ENCODE measurements around the gene TAS2R38.
A peak's percentile ranks its signal among the peaks of the same experiment; 100 is the strongest.

TAS2R38 gene

GRCh38 chr7:141979568-141979967 lies 6.0 kb upstream of the TAS2R38 start:
- no peak for DNase-seq (ENCODE audit: low read depth, low spot score)
- no peak overlapping the region for H3K4me3 ChIP-seq (ENCODE audit: low read depth, low read length)
- CTCF ChIA-PET = no interaction called here
- no peak for TF ChIP-seq CTCF (IDR thresholded peaks at IDR 0.05; ENCODE audit: insufficient read depth, low read length, missing control alignments)
- POLR2A ChIA-PET = no interaction called here

- no peak for TF ChIP-seq CTCF (IDR thresholded peaks at IDR 0.05; ENCODE audit: insufficient read depth, low read length, missing control alignments)
- H3K4me3 ChIP-seq (ENCODE audit: low read depth, low read length) = no peak overlapping the region
- ChIA-PET POLR2A (no interaction called here), CTCF (no interaction called here)
- no peak for DNase-seq (ENCODE audit: low read depth, low spot score)
Observed at GRCh38 chr7:141978351-141978750, 4.8 kb upstream of the TAS2R38 start.

GRCh38 chr7:141976524-141977245 lies 3.1 kb upstream of the TAS2R38 start:
- POLR2A ChIA-PET = no interaction called here
- no peak overlapping the region for H3K4me3 ChIP-seq (ENCODE audit: low read depth, low read length)
- CTCF ChIA-PET = interaction anchor here (0.6 to 3.7 kb wide), 9 partner anchors 11 to 506 kb away, joined by 3 to 17 read pairs (median 4); no protein-coding TSS in a partner anchor
- DNase-seq (ENCODE audit: low read depth, low spot score) = no peak
- no peak for TF ChIP-seq CTCF (IDR thresholded peaks at IDR 0.05; ENCODE audit: insufficient read depth, low read length, missing control alignments)

GRCh38 chr7:141975806-141976523 lies 2.4 kb upstream of the TAS2R38 start:
- TF ChIP-seq CTCF (IDR thresholded peaks at IDR 0.05; ENCODE audit: insufficient read depth, low read length, missing control alignments) = peak; percentile 16
- H3K4me3 ChIP-seq (ENCODE audit: low read depth, low read length) = no peak overlapping the region
- POLR2A ChIA-PET = no interaction called here
- no peak for DNase-seq (ENCODE audit: low read depth, low spot score)
- CTCF ChIA-PET = interaction anchor here (0.6 to 3.7 kb wide), 15 partner anchors 11 to 506 kb away, joined by 3 to 17 read pairs (median 4); partner anchors contain the start of gene MGAM

- ChIA-PET CTCF (interaction anchor here (0.6 to 3.7 kb wide), 11 partner anchors 21 to 384 kb away, joined by 3 to 17 read pairs (median 4); partner anchors contain the start of gene MGAM), POLR2A (no interaction called here)
- DNase-seq (ENCODE audit: low read depth, low spot score) = no peak
Observed at GRCh38 chr7:141974831-141975230, 1.3 kb upstream of the TAS2R38 start.

More at GRCh38 chr7:141974831-141975230, 1.3 kb upstream of the TAS2R38 start:
- no peak overlapping the region for H3K4me3 ChIP-seq (ENCODE audit: low read depth, low read length)
- no peak for TF ChIP-seq CTCF (IDR thresholded peaks at IDR 0.05; ENCODE audit: insufficient read depth, low read length, missing control alignments)

All from AG04449 (cell line).